Activated CD4-positive, alpha-beta T cell treated with anti-CD3 and anti-CD28 coated beads for 36 hours (primary cell): Measurements from ENCODE around the gene ZNF219. TPM values are rescaled to one million over a fixed set of nuclear protein-coding genes. Genes with fewer than 3 reads are reported as not detected.
A peak's percentile ranks its signal among the peaks of the same experiment; 100 is the strongest.

Experiments
- ATAC-seq: fragments of 200-7000 bp; cut with Tn5 transposase; one replicate; pipeline ENCODE4 v1.10.0; 2021; ENCODE audit warnings: mild to moderate bottlenecking, moderate library complexity
- CTCF ChIA-PET: fragments of 350-600 bp; sonication (Branson Sonifier 250); formaldehyde crosslinking; loops from one replicate; lab custom pipeline; 2021; ENCODE audit warnings: antibody characterized with exemption; lab: Charles Lee
- POLR2A ChIA-PET: fragments of 350-600 bp; sonication (Branson Sonifier 250); formaldehyde crosslinking; loops from one replicate; lab custom pipeline; 2021; ENCODE audit warnings: antibody characterized with exemption, inconsistent platforms; lab: Charles Lee
- DNase-seq: peaks from one replicate; pipeline ENCODE4 v3.0.0-alpha.2; 2020
- H3K27ac Mint-ChIP-seq: one replicate; pipeline ENCODE4 v1.8.0; 2021; ENCODE audit warnings: mixed read lengths
- H3K27me3 Mint-ChIP-seq: one replicate; pipeline ENCODE4 v1.8.0; 2021; ENCODE audit warnings: mixed read lengths
- H3K36me3 Mint-ChIP-seq: one replicate; pipeline ENCODE4 v1.8.0; 2021; ENCODE audit warnings: low read depth, mixed read lengths
- H3K4me1 Mint-ChIP-seq: one replicate; pipeline ENCODE4 v1.8.0; 2021; ENCODE audit warnings: mixed read lengths
- H3K4me3 Mint-ChIP-seq: one replicate; pipeline ENCODE4 v1.8.0; 2021; ENCODE audit warnings: mild to moderate bottlenecking, moderate library complexity, mixed read lengths
- H3K9me3 Mint-ChIP-seq: one replicate; pipeline ENCODE4 v1.8.0; 2021; ENCODE audit warnings: low read depth, mixed read lengths
- intact Hi-C, 2 experiments: fragments of 100-400 bp; cut with DNase I in 1 of 2; cut with micrococcal nuclease in 1 of 2; formaldehyde crosslinking; loops; one replicate each; pipeline versions ENCODE4 v1.14.2 to v1.15.1; 2022 to 2024; cut with DNase I, micrococcal nuclease
- total RNA-seq, 2 experiments: library from RNA; stranded (reverse); gene quantifications; one replicate each; pipeline ENCODE4 v1.2.3, GENCODE V29; 2021

Gene ZNF219
- total RNA-seq, 2 experiments from 2014 or later, result 9.6 to 10.8 TPM

- peaks cover 20% of the 10 kb centered on the region for H3K4me1 Mint-ChIP-seq
- no peaks in the 10 kb centered on the region for H3K27me3 Mint-ChIP-seq
- H3K4me3 Mint-ChIP-seq, result no peak overlapping the region
- H3K27ac Mint-ChIP-seq, result peak overlapping the region; percentile 2
- ATAC-seq (peak; percentile 77), DNase-seq (peak; percentile 58)
- H3K9me3 Mint-ChIP-seq, result no peaks in the 10 kb centered on the region
- peaks cover 5% of the 10 kb centered on the region for H3K36me3 Mint-ChIP-seq
- intact Hi-C loops, result loop anchor here (1.0 to 2.0 kb wide), 2 partner anchors 16 to 17 kb away; partner anchors contain the start of gene ARHGEF40 (in 1 of the 2)
- POLR2A ChIA-PET, result no interaction called here
- CTCF ChIA-PET, result interaction anchor here (0.8 to 7.3 kb wide), 10 partner anchors 10 to 116 kb away, joined by 3 to 54 read pairs (median 6); partner anchors contain the start of genes ARHGEF40 and ZNF219
These were observed 11.0 kb downstream of the ZNF219 start for GRCh38 chr14:21087294-21088091.

GRCh38 chr14:21086908-21087293, 11.6 kb downstream of the ZNF219 start:
- POLR2A ChIA-PET, result no interaction called here
- Mint-ChIP-seq H3K27me3 (no peaks in the 10 kb centered on the region), H3K9me3 (no peaks in the 10 kb centered on the region), H3K27ac (no peak overlapping the region), H3K4me3 (no peak overlapping the region), H3K4me1 (peaks cover 19% of the 10 kb centered on the region), H3K36me3 (peaks cover 4% of the 10 kb centered on the region)
- ATAC-seq, result no peak
- intact Hi-C loops, result loop anchor here (1.0 to 2.0 kb wide), 2 partner anchors 16 kb away; partner anchors contain the start of gene ARHGEF40 (in 1 of the 2)
- CTCF ChIA-PET, result interaction anchor here (0.8 to 7.3 kb wide), 9 partner anchors 11 to 82 kb away, joined by 3 to 54 read pairs (median 8); partner anchors contain the start of genes ARHGEF40 and ZNF219
- DNase-seq, result no peak

DNA sequence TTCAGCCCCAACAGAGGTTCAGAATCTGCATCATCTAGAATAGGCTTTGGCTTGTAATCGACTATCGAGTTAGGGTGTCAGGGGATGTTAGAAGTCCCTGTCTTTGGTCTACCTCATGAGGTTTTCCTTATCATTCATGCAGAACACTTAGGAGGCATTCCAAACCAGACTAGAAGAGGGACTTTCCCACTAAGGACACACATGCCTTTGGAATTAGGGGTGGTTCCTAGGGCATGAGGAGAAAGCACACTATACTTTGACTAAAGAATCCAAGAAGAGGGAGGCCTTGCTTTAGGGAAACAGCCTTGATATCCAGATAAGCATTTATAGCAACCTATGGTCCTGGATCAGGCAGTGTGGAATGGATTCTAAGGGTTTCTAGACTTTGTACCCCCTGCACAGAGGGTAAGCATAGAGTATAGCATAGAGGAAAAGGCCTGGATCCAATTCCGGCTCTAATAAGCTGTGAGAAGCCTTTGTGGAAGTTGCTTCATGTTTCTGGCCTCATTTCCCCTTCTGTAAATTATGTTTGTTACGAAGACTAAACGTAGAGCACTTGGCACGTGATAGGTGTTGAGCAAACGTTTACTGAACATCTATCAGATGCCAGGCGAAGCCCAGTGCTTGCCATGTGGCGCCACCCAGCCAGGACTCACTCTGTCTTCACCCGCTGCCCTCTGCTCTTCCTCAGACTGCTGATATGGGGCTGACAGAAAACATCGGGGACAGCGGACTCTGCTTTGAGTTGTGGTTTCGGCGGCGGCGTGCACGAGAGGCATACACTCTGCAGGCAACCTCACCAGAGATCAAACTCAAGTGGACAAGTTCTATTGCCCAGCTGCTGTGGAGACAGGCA, 13.2 kb downstream of the ZNF219 start:
- POLR2A ChIA-PET, result interaction anchor here (0.5 kb wide), 1 partner anchor 406 kb away, joined by 5 read pairs; no protein-coding TSS in a partner anchor
- DNase-seq (no peak), ATAC-seq (no peak)
- H3K27me3 Mint-ChIP-seq, result no peaks in the 10 kb centered on the region
- H3K4me3 Mint-ChIP-seq, result no peak overlapping the region
- H3K4me1 Mint-ChIP-seq, result peaks cover 19% of the 10 kb centered on the region
- CTCF ChIA-PET, result interaction anchor here (0.7 to 7.3 kb wide), 3 partner anchors 14 to 378 kb away, joined by 3 to 48 read pairs (median 45); partner anchors contain the start of gene ARHGEF40
- H3K27ac Mint-ChIP-seq, result no peak overlapping the region
- no peaks in the 10 kb centered on the region for H3K9me3 Mint-ChIP-seq
- intact Hi-C loops, result no loop called here
- no peaks in the 10 kb centered on the region for H3K36me3 Mint-ChIP-seq

- intact Hi-C loops, result no loop called here
- ATAC-seq (no peak), DNase-seq (no peak)
- Mint-ChIP-seq H3K27ac (no peak overlapping the region), H3K4me3 (no peak overlapping the region), H3K27me3 (no peaks in the 10 kb centered on the region), H3K4me1 (peaks cover 19% of the 10 kb centered on the region), H3K36me3 (no peaks in the 10 kb centered on the region), H3K9me3 (no peaks in the 10 kb centered on the region)
- POLR2A ChIA-PET, result no interaction called here
- CTCF ChIA-PET, result interaction anchor here (0.6 to 7.3 kb wide), 5 partner anchors 8 to 377 kb away, joined by 3 to 48 read pairs (median 4); partner anchors contain the start of gene ARHGEF40
These were observed 14.1 kb downstream of the ZNF219 start for GRCh38 chr14:21084396-21084795.

- Mint-ChIP-seq H3K27me3 (no peaks in the 10 kb centered on the region), H3K4me3 (no peak overlapping the region), H3K36me3 (no peaks in the 10 kb centered on the region), H3K9me3 (no peaks in the 10 kb centered on the region), H3K4me1 (peaks cover 19% of the 10 kb centered on the region), H3K27ac (no peak overlapping the region)
- DNase-seq, result no peak
- no peak for ATAC-seq
- CTCF ChIA-PET, result interaction anchor here (1.1 to 7.3 kb wide), 5 partner anchors 9 to 69 kb away, joined by 3 to 48 read pairs (median 8); partner anchors contain the start of gene ARHGEF40
- intact Hi-C loops, result no loop called here
- POLR2A ChIA-PET, result no interaction called here
These were observed 14.7 kb downstream of the ZNF219 start for GRCh38 chr14:21083565-21084325.

DNA sequence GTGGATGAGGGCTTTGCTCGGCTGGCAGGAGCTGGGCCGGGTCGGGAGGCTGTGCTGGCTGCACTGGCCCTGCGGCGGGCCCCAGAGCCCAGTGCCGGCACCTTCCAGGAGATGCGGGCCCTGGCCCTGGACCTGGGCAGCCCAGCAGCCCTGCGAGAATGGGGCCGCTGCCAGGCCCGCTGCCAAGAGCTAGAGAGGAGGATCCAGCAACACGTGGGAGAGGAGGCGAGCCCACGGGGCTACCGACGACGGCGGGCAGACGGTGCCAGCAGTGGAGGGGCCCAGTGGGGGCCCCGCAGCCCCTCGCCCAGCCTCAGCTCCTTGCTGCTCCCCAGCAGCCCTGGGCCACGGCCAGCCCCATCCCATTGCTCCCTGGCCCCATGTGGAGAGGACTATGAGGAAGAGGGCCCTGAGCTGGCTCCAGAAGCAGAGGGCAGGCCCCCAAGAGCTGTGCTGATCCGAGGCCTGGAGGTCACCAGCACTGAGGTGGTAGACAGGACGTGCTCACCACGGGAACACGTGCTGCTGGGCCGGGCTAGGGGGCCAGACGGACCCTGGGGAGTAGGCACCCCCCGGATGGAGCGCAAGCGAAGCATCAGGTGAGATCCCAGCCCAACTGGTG, 16.8 kb downstream of the ZNF219 start:
- no peaks in the 10 kb centered on the region for H3K27me3 Mint-ChIP-seq
- ChIA-PET POLR2A (interaction anchor here (1.0 kb wide), 1 partner anchor 13 kb away, joined by 3 read pairs; no protein-coding TSS in a partner anchor), CTCF (interaction anchor here (0.6 to 2.7 kb wide), 4 partner anchors 10 to 39 kb away, joined by 3 to 13 read pairs (median 4); no protein-coding TSS in a partner anchor)
- peaks cover 6% of the 10 kb centered on the region for H3K4me1 Mint-ChIP-seq
- DNase-seq (no peak), ATAC-seq (no peak)
- H3K36me3 Mint-ChIP-seq, result no peaks in the 10 kb centered on the region
- H3K9me3 Mint-ChIP-seq, result no peaks in the 10 kb centered on the region
- intact Hi-C loops, result no loop called here
- H3K4me3 Mint-ChIP-seq, result no peak overlapping the region
- H3K27ac Mint-ChIP-seq, result no peak overlapping the region

- intact Hi-C loops, result no loop called here
- H3K36me3 Mint-ChIP-seq, result no peaks in the 10 kb centered on the region
- H3K27me3 Mint-ChIP-seq, result no peaks in the 10 kb centered on the region
- DNase-seq, result no peak
- ChIA-PET CTCF (interaction anchor here (0.7 to 1.5 kb wide), 4 partner anchors 8 to 64 kb away, joined by 3 to 7 read pairs (median 3); no protein-coding TSS in a partner anchor), POLR2A (no interaction called here)
- H3K27ac Mint-ChIP-seq, result no peak overlapping the region
- ATAC-seq, result no peak
- H3K9me3 Mint-ChIP-seq, result no peaks in the 10 kb centered on the region
- no peaks in the 10 kb centered on the region for H3K4me1 Mint-ChIP-seq
- no peak overlapping the region for H3K4me3 Mint-ChIP-seq
These were observed 19.7 kb downstream of the ZNF219 start for GRCh38 chr14:21078726-21079125.

DNA sequence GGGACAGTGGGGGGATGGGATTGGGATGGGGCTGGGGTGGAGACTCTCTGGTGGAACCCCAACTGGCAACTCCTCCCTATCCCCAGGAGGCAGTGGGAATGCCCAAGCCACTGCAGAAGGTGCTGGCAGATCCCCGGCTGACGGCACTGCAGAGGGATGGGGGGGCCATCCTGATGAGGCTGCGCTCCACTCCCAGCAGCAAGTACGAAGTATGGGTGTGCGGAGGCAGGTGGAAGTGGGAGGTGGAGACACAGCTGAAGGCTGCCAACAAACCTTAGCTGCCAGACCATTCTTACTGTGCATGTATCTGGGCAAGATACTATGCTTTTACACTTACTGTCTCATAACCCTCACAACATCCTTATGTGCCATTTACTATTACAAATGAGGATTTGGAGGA, 20.2 kb downstream of the ZNF219 start:
- H3K9me3 Mint-ChIP-seq, result no peaks in the 10 kb centered on the region
- ATAC-seq, result no peak
- CTCF ChIA-PET, result interaction anchor here (0.7 kb wide), 1 partner anchor 26 kb away, joined by 3 read pairs; no protein-coding TSS in a partner anchor
- no peaks in the 10 kb centered on the region for H3K4me1 Mint-ChIP-seq
- H3K27ac Mint-ChIP-seq, result no peak overlapping the region
- H3K4me3 Mint-ChIP-seq, result no peak overlapping the region
- POLR2A ChIA-PET, result no interaction called here
- intact Hi-C loops, result no loop called here
- no peaks in the 10 kb centered on the region for H3K36me3 Mint-ChIP-seq
- H3K27me3 Mint-ChIP-seq, result peaks cover 4% of the 10 kb centered on the region
- no peak for DNase-seq

DNA sequence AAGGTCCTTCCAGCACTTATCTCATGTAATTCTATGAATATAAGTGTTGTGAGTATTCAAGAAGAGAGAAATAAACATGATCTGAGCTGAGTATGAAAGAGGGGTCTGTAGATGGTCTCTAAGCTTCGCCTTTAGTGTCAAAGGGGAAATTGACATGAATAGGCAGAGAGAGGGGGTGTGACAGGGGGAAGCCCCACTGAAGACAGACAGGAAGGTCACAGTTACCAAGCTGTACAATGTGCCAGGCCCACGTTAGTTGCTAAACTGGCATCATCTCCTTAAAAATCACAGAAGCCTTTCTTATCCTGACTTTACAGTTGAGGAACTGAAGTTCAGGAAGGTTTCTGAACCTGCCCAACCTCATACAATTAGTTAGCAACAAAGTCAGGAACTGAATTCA, 20.8 kb downstream of the ZNF219 start:
- ATAC-seq (no peak), DNase-seq (no peak)
- intact Hi-C loops, result no loop called here
- ChIA-PET CTCF (interaction anchor here (0.7 to 1.1 kb wide), 2 partner anchors 27 to 64 kb away, joined by 3 to 5 read pairs; no protein-coding TSS in a partner anchor), POLR2A (no interaction called here)
- H3K9me3 Mint-ChIP-seq, result no peaks in the 10 kb centered on the region
- no peaks in the 10 kb centered on the region for H3K4me1 Mint-ChIP-seq
- H3K27ac Mint-ChIP-seq, result no peak overlapping the region
- H3K36me3 Mint-ChIP-seq, result no peaks in the 10 kb centered on the region
- H3K27me3 Mint-ChIP-seq, result peaks cover 6% of the 10 kb centered on the region
- no peak overlapping the region for H3K4me3 Mint-ChIP-seq
